AG04449 (cell line): ENCODE results near the gene LRRC51.

ENCODE experiments used
- CTCF ChIA-PET: fragments of 350-600 bp; formaldehyde crosslinking; extraction: SDS; loops from one replicate; lab custom pipeline; 2021; ENCODE audit warnings: antibody characterized with exemption; lab: Yijun Ruan, JAX
- POLR2A ChIA-PET: fragments of 400-600, 350-600 bp; formaldehyde crosslinking; extraction: SDS; loops from one replicate; lab custom pipeline; 2020; ENCODE audit warnings: antibody characterized with exemption, inconsistent platforms; lab: Yijun Ruan, JAX
- DNase-seq: peaks from one replicate; pipeline ENCODE4 v3.0.0-alpha.2; 2010; ENCODE audit warnings: low read depth, low spot score
- H3K4me3 ChIP-seq: 2 replicates; pipeline ENCODE4 v1.5.1; 2011; ENCODE audit warnings: low read depth, mild to moderate bottlenecking, control low read depth, low read length
- CTCF ChIP-seq: IDR thresholded peaks from one replicate; pipeline ENCODE4 v1.5.1; 2011; ENCODE audit warnings: mild to moderate bottlenecking, moderate library complexity, low read length, control low read depth, inconsistent platforms; ENCODE audit not compliant: insufficient read depth; ENCODE audit errors: missing control alignments

LRRC51 gene

DNA sequence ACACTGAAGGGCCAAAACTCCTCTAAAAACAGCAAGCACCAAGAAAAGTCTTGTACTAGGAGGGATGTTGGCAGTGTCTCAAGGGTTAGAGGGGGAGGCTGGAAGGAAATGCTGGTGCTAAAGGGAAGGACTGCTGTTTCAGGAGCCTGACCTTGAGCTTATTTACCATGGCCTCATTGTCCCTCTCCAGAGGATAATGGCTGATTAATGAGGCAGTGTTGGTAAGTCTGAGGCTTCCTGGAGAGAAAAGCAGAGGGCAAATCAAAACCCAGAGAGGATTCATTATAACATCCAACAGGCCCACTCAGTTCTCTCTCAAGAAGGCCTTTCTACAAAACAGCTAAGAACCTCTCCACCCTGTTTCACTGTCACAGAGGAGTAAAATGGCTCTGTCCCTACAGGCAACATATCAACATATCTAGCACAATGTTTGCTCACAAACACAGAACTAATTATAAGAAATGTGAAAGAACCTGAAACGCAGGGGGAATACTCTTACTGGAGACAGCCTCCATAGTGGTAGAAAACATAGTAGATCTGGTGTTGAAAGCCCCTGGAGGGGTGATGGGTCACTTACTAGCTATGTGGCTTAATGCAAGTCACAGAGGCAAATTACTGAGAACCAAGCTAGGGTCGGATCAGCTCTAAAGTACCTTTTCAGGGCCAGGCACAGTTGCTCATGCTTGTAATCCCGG, 31.7 kb upstream of the LRRC51 start:
- DNase-seq: no peak
- CTCF ChIA-PET: interaction anchor here (0.7 to 7.5 kb wide), 5 partner anchors 8 to 53 kb away, joined by 3 to 35 read pairs (median 4); no protein-coding TSS in a partner anchor
- POLR2A ChIA-PET: interaction anchor here (0.9 kb wide), 1 partner anchor 8 kb away, joined by 3 read pairs; no protein-coding TSS in a partner anchor
- H3K4me3 ChIP-seq: no peak overlapping the region
- TF ChIP-seq CTCF: no peak

DNA sequence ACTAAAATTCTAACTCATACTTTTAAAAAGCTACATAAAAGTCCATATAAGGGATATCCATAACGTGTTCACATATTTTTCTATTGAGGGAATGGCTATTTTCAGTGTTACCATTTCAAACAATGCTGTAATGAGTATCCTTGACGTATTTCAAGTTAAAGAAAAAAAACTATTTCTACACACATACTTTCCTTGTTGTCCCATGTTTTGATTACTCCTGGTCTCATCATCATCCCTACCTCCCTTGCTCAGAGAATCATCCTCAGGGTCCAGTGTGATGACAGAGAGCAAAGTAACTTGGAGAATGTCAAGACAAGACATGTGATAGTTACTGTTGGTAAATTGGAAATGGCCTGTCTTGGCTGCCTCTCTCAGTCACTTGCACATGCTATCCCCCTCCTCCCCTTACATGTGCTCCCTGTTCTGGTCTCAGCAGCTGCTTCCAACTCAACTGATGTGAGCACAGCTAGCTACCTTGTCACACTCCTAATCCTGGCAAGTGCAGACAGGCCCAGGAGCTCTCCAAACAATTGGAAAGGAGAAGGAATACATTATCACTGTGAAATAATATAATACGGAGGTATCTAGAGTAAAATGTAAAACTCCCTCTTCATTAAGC, 22.1 kb upstream of the LRRC51 start:
- POLR2A ChIA-PET: interaction anchor here (0.8 kb wide), 1 partner anchor 20 kb away, joined by 3 read pairs; no protein-coding TSS in a partner anchor

GRCh38 chr11:72061739-72062396, 18.8 kb upstream of the LRRC51 start:
- ChIA-PET CTCF (interaction anchor here (1.0 to 1.2 kb wide), 2 partner anchors 9 to 28 kb away, joined by 4 read pairs; no protein-coding TSS in a partner anchor), POLR2A (no interaction called here)
- H3K4me3 ChIP-seq: no peak overlapping the region
- TF ChIP-seq CTCF: no peak
- no peak for DNase-seq

More for the DNA sequence above, 22.1 kb upstream of the LRRC51 start:
- no peak overlapping the region for H3K4me3 ChIP-seq
- CTCF ChIA-PET: interaction anchor here (0.6 to 5.6 kb wide), 6 partner anchors 13 to 373 kb away, joined by 3 to 35 read pairs (median 8); no protein-coding TSS in a partner anchor
- no peak for TF ChIP-seq CTCF
- DNase-seq: peak; percentile 82

DNA sequence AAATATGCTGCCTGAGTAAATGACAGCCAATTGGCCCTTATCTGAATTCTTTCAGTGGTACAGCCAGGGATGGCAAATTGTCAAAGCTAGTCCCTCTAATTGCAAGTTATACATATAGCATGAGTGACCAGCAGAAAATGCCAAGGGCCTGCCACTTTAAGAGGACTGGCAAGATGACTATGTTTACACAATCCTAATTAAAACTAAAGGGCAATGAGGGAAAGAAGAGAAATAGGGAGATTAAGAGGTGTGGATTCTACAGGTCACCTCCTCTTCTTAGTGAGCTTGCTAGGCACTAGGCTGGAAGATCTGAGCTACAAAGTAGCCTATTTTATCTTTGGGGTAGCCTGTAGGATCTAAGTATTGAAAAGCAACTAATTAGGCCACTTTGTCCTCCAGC, 13.8 kb upstream of the LRRC51 start:
- ChIA-PET CTCF (interaction anchor here (1.0 to 4.4 kb wide), 10 partner anchors 8 to 116 kb away, joined by 3 to 20 read pairs (median 4); no protein-coding TSS in a partner anchor), POLR2A (no interaction called here)
- no peak for TF ChIP-seq CTCF

DNA sequence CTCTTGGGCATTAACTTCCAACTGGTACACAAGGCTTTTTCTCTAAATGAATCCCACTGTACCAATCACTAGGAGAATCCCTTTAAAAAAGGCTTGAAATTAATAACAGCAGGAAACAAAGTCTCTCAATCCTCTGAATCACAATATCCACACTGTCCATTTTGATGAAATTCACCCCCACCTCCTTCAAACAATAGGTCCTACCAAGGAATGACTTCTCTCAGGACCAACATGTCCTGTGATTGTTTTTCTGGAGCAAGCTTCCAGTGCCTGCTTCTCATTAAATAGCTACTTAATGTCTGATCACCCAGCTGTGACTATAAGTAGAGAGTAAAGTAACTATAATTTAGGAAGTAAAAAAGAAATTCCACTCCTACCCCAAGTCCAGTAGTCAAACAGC, 13.4 kb upstream of the LRRC51 start:
- CTCF ChIA-PET: interaction anchor here (1.0 to 4.4 kb wide), 9 partner anchors 8 to 116 kb away, joined by 3 to 20 read pairs (median 5); no protein-coding TSS in a partner anchor
- no peak for TF ChIP-seq CTCF
- POLR2A ChIA-PET: no interaction called here
- no peak for DNase-seq
- H3K4me3 ChIP-seq: no peak overlapping the region

More for the DNA sequence above, 13.8 kb upstream of the LRRC51 start:
- H3K4me3 ChIP-seq: no peak overlapping the region
- DNase-seq: no peak
